ENCODE measurements around the gene DENND1A.

Gene DENND1A

GRCh38 chr9:123746765-123747164 is 183.2 kb downstream of the DENND1A start:
- Histone ChIP-seq H3K4me3 (no peak overlapping the region), H3K9me3 (ENCODE audit: low read depth, low read length) (no peaks in the 10 kb centered on the region), H3K36me3 (ENCODE audit: insufficient read depth, low read length) (no peaks in the 10 kb centered on the region), H3K9ac (ENCODE audit: insufficient read length) (no peak overlapping the region), H3K27ac (no peak overlapping the region)
- TF ChIP-seq EZH2 (IDR thresholded peaks at IDR 0.05): no peak
- TF ChIP-seq POLR2AphosphoS5 (IDR thresholded peaks at IDR 0.05; ENCODE audit: borderline replicate concordance, low read depth, low read length): no peak
- no peak for TF ChIP-seq FOXP2 (optimal IDR thresholded peaks at IDR 0.05; ENCODE audit: control extremely low read depth, extremely low read length, insufficient read depth)
- DNase-seq (ENCODE audit: low read depth, low spot score): no peak

- no peak overlapping the region for H3K4me3 ChIP-seq
- DNase-seq (ENCODE audit: low read depth, low spot score): no peak
- no peak overlapping the region for H3K27ac ChIP-seq
- no peaks in the 10 kb centered on the region for H3K36me3 ChIP-seq (ENCODE audit: insufficient read depth, low read length)
- TF ChIP-seq FOXP2 (optimal IDR thresholded peaks at IDR 0.05; ENCODE audit: control extremely low read depth, extremely low read length, insufficient read depth) (no peak), POLR2AphosphoS5 (IDR thresholded peaks at IDR 0.05; ENCODE audit: borderline replicate concordance, low read depth, low read length) (no peak), EZH2 (IDR thresholded peaks at IDR 0.05) (no peak)
- no peak overlapping the region for H3K9ac ChIP-seq (ENCODE audit: insufficient read length)
- H3K9me3 ChIP-seq (ENCODE audit: low read depth, low read length): no peaks in the 10 kb centered on the region
Observed at GRCh38 chr9:123745933-123746332, 184.0 kb downstream of the DENND1A start.

GRCh38 chr9:123745451-123745850 is 184.5 kb downstream of the DENND1A start:
- DNase-seq (ENCODE audit: low read depth, low spot score): no peak
- H3K36me3 ChIP-seq (ENCODE audit: insufficient read depth, low read length): no peaks in the 10 kb centered on the region
- H3K9ac ChIP-seq (ENCODE audit: insufficient read length): no peak overlapping the region
- H3K27ac ChIP-seq: no peak overlapping the region
- no peak overlapping the region for H3K4me3 ChIP-seq
- H3K9me3 ChIP-seq (ENCODE audit: low read depth, low read length): no peaks in the 10 kb centered on the region
- TF ChIP-seq FOXP2 (optimal IDR thresholded peaks at IDR 0.05; ENCODE audit: control extremely low read depth, extremely low read length, insufficient read depth): no peak
- TF ChIP-seq EZH2 (IDR thresholded peaks at IDR 0.05): no peak
- no peak for TF ChIP-seq POLR2AphosphoS5 (IDR thresholded peaks at IDR 0.05; ENCODE audit: borderline replicate concordance, low read depth, low read length)

- DNase-seq (ENCODE audit: low read depth, low spot score): no peak
- TF ChIP-seq EZH2 (IDR thresholded peaks at IDR 0.05): no peak
- H3K9ac ChIP-seq (ENCODE audit: insufficient read length): no peak overlapping the region
- no peaks in the 10 kb centered on the region for H3K36me3 ChIP-seq (ENCODE audit: insufficient read depth, low read length)
- no peak overlapping the region for H3K4me3 ChIP-seq
- no peak overlapping the region for H3K27ac ChIP-seq
- H3K9me3 ChIP-seq (ENCODE audit: low read depth, low read length): no peaks in the 10 kb centered on the region
Observed at GRCh38 chr9:123743737-123744136, 186.2 kb downstream of the DENND1A start.

GRCh38 chr9:123742009-123742767 is 187.7 kb downstream of the DENND1A start:
- Histone ChIP-seq H3K4me3 (no peak overlapping the region), H3K36me3 (ENCODE audit: insufficient read depth, low read length) (no peaks in the 10 kb centered on the region), H3K9me3 (ENCODE audit: low read depth, low read length) (no peaks in the 10 kb centered on the region), H3K9ac (ENCODE audit: insufficient read length) (no peak overlapping the region), H3K27ac (no peak overlapping the region)
- TF ChIP-seq EZH2 (IDR thresholded peaks at IDR 0.05): no peak
- TF ChIP-seq FOXP2 (optimal IDR thresholded peaks at IDR 0.05; ENCODE audit: control extremely low read depth, extremely low read length, insufficient read depth): no peak
- TF ChIP-seq POLR2AphosphoS5 (IDR thresholded peaks at IDR 0.05; ENCODE audit: borderline replicate concordance, low read depth, low read length): no peak
- no peak for DNase-seq (ENCODE audit: low read depth, low spot score)

- Histone ChIP-seq H3K9ac (ENCODE audit: insufficient read length) (no peak overlapping the region), H3K27ac (no peak overlapping the region), H3K36me3 (ENCODE audit: insufficient read depth, low read length) (no peaks in the 10 kb centered on the region), H3K9me3 (ENCODE audit: low read depth, low read length) (no peaks in the 10 kb centered on the region), H3K4me3 (no peak overlapping the region)
- TF ChIP-seq FOXP2 (optimal IDR thresholded peaks at IDR 0.05; ENCODE audit: control extremely low read depth, extremely low read length, insufficient read depth): no peak
- TF ChIP-seq EZH2 (IDR thresholded peaks at IDR 0.05): no peak
- no peak for TF ChIP-seq POLR2AphosphoS5 (IDR thresholded peaks at IDR 0.05; ENCODE audit: borderline replicate concordance, low read depth, low read length)
- no peak for DNase-seq (ENCODE audit: low read depth, low spot score)
Observed at GRCh38 chr9:123741214-123741613, 188.7 kb downstream of the DENND1A start.

- Histone ChIP-seq H3K4me3 (no peak overlapping the region), H3K36me3 (ENCODE audit: insufficient read depth, low read length) (no peaks in the 10 kb centered on the region), H3K9me3 (ENCODE audit: low read depth, low read length) (no peaks in the 10 kb centered on the region), H3K9ac (ENCODE audit: insufficient read length) (no peak overlapping the region), H3K27ac (no peak overlapping the region)
- TF ChIP-seq POLR2AphosphoS5 (IDR thresholded peaks at IDR 0.05; ENCODE audit: borderline replicate concordance, low read depth, low read length) (no peak), FOXP2 (optimal IDR thresholded peaks at IDR 0.05; ENCODE audit: control extremely low read depth, extremely low read length, insufficient read depth) (no peak), EZH2 (IDR thresholded peaks at IDR 0.05) (no peak)
- DNase-seq (ENCODE audit: low read depth, low spot score): no peak
Observed at GRCh38 chr9:123739902-123740301, 190.0 kb downstream of the DENND1A start.

- Histone ChIP-seq H3K9ac (ENCODE audit: insufficient read length) (no peak overlapping the region), H3K4me3 (no peak overlapping the region), H3K9me3 (ENCODE audit: low read depth, low read length) (no peaks in the 10 kb centered on the region), H3K27ac (no peak overlapping the region), H3K36me3 (ENCODE audit: insufficient read depth, low read length) (no peaks in the 10 kb centered on the region)
- no peak for DNase-seq (ENCODE audit: low read depth, low spot score)
- TF ChIP-seq FOXP2 (optimal IDR thresholded peaks at IDR 0.05; ENCODE audit: control extremely low read depth, extremely low read length, insufficient read depth) (no peak), EZH2 (IDR thresholded peaks at IDR 0.05) (no peak), POLR2AphosphoS5 (IDR thresholded peaks at IDR 0.05; ENCODE audit: borderline replicate concordance, low read depth, low read length) (no peak)
Observed at GRCh38 chr9:123739387-123739786, 190.5 kb downstream of the DENND1A start.

GRCh38 chr9:123738648-123739047 is 191.3 kb downstream of the DENND1A start:
- H3K27ac ChIP-seq: no peak overlapping the region
- no peak overlapping the region for H3K9ac ChIP-seq (ENCODE audit: insufficient read length)
- H3K9me3 ChIP-seq (ENCODE audit: low read depth, low read length): no peaks in the 10 kb centered on the region
- no peak for DNase-seq (ENCODE audit: low read depth, low spot score)
- TF ChIP-seq POLR2AphosphoS5 (IDR thresholded peaks at IDR 0.05; ENCODE audit: borderline replicate concordance, low read depth, low read length) (no peak), EZH2 (IDR thresholded peaks at IDR 0.05) (no peak), FOXP2 (optimal IDR thresholded peaks at IDR 0.05; ENCODE audit: control extremely low read depth, extremely low read length, insufficient read depth) (no peak)
- H3K36me3 ChIP-seq (ENCODE audit: insufficient read depth, low read length): no peaks in the 10 kb centered on the region
- H3K4me3 ChIP-seq: no peak overlapping the region
